IPS-NIHi7 (cell line): ENCODE data around the gene DIAPH3.

Source experiments
- DNase-seq: peaks from one replicate; pipeline ENCODE4 v3.0.0; 2012; ENCODE audit warnings: mixed read lengths; ENCODE audit errors: extremely low spot score

The DIAPH3 gene

GRCh38 chr13:60026286-60026685 is 137.4 kb downstream of the DIAPH3 start:
- DNase-seq = no peak

- DNase-seq = no peak
These were observed 143.4 kb downstream of the DIAPH3 start for GRCh38 chr13:60020288-60020687.

GRCh38 chr13:60019119-60019993 is 144.4 kb downstream of the DIAPH3 start:
- no peak for DNase-seq

GRCh38 chr13:60018536-60018935 is 145.2 kb downstream of the DIAPH3 start:
- DNase-seq = no peak

GRCh38 chr13:60016229-60016628 is 147.5 kb downstream of the DIAPH3 start:
- DNase-seq = no peak

GRCh38 chr13:60013166-60013565 is 150.6 kb downstream of the DIAPH3 start:
- DNase-seq = no peak

- peak; percentile 11 for DNase-seq
These were observed 151.2 kb downstream of the DIAPH3 start for GRCh38 chr13:60012488-60012887.

GRCh38 chr13:60009300-60010253 is 154.2 kb downstream of the DIAPH3 start:
- DNase-seq = no peak

- DNase-seq = no peak
These were observed 161.8 kb downstream of the DIAPH3 start for GRCh38 chr13:60001889-60002288.

- no peak for DNase-seq
These were observed 162.8 kb downstream of the DIAPH3 start for GRCh38 chr13:60000976-60001375.

GRCh38 chr13:60000081-60000480 is 163.6 kb downstream of the DIAPH3 start:
- no peak for DNase-seq

GRCh38 chr13:59997976-59998375 is 165.8 kb downstream of the DIAPH3 start:
- no peak for DNase-seq

- no peak for DNase-seq
These were observed 167.2 kb downstream of the DIAPH3 start for GRCh38 chr13:59996461-59996980.

GRCh38 chr13:59991395-59991794 is 172.3 kb downstream of the DIAPH3 start:
- no peak for DNase-seq

GRCh38 chr13:59982631-59983382 is 180.9 kb downstream of the DIAPH3 start:
- DNase-seq = no peak

- no peak for DNase-seq
These were observed 184.1 kb downstream of the DIAPH3 start for GRCh38 chr13:59979589-59979988.

- no peak for DNase-seq
These were observed 184.9 kb downstream of the DIAPH3 start for GRCh38 chr13:59978862-59979261.

- DNase-seq = no peak
These were observed 186.9 kb downstream of the DIAPH3 start for GRCh38 chr13:59976856-59977255.

GRCh38 chr13:59975807-59976435 is 187.8 kb downstream of the DIAPH3 start:
- DNase-seq = peak; percentile 18

- DNase-seq = peak; percentile 52
These were observed 192.9 kb downstream of the DIAPH3 start for GRCh38 chr13:59970847-59971246.

GRCh38 chr13:59963827-59964226 is 199.9 kb downstream of the DIAPH3 start:
- no peak for DNase-seq
